Hepatocyte (in vitro differentiated cells): ENCODE data around the gene MRPL44.

Source experiments
- CTCF ChIP-seq: fragments of 200-600 bp; sonication (generic); IDR thresholded peaks from 2 replicates; pipeline ENCODE4 v1.5.1; 2016; ENCODE audit warnings: antibody characterized with exemption, mild to moderate bottlenecking; ENCODE audit not compliant: poor library complexity
- EZH2 ChIP-seq: fragments of 200-600 bp; sonication (generic); IDR thresholded peaks from 2 replicates; pipeline ENCODE4 v1.6.1; 2016; ENCODE audit warnings: antibody characterized with exemption, mild to moderate bottlenecking, borderline replicate concordance
- EZH2phosphoT487 ChIP-seq: fragments of 200-600 bp; sonication (generic); IDR thresholded peaks from one replicate; pipeline ENCODE4 v1.6.1; 2018; ENCODE audit warnings: antibody characterized with exemption, mild to moderate bottlenecking, low read depth, moderate library complexity; ENCODE audit not compliant: unreplicated experiment, severe bottlenecking

GRCh38 chr2:223989856-223990232 is 32.6 kb downstream of the MRPL44 start:
- TF ChIP-seq CTCF (no peak), EZH2phosphoT487 (no peak), EZH2 (no peak)
